GM18511 (cell line): ENCODE measurements around the gene DSTYK.

Source experiments
- ATAC-seq: cut with Tn5 transposase; IDR thresholded peaks from one replicate; pipeline ENCODE4 v1.9.1; 2021; ENCODE audit warnings: mild to moderate bottlenecking, moderate library complexity; ENCODE audit not compliant: unreplicated experiment

DSTYK gene

DNA sequence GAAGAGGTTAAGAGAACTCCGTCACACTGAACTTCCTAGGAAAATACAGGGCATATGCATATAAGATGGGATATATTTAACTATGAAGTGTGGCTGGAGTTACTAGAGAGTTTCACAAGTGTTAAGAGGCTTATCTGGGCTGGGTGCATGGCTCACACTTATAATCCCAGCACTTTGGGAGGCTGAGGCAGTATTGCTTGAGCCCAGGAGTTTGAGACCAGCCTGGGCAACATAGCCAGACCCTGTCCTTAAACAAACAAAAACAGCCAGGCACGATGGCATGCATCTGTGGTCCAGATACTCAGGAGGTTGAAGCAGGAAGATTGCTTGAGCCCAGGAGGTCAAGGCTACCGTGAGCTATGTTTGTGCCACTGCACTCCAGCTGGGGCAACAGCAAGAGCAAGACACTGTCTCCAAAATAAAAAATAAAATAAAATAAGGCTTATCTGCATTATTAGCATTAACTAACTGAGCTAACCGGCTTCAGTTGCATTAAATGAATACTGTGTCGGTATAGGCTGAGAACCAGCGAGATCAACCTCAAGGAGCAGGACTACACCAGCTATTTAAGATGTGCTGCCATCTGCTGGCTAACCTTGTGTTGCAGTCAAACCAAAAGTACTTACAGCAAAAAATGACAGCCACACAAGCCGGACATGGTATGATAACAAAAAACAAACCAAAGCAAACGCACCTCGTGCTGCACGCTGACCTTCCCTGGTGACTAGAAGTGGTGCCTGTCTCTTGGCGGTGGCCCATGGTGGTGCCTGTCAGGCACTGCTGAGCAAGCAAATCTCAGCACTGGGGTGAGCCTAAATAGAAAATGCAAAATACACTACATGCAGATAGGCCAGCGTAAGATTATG is 70.0 kb downstream of the DSTYK start:
- no peak for ATAC-seq

DNA sequence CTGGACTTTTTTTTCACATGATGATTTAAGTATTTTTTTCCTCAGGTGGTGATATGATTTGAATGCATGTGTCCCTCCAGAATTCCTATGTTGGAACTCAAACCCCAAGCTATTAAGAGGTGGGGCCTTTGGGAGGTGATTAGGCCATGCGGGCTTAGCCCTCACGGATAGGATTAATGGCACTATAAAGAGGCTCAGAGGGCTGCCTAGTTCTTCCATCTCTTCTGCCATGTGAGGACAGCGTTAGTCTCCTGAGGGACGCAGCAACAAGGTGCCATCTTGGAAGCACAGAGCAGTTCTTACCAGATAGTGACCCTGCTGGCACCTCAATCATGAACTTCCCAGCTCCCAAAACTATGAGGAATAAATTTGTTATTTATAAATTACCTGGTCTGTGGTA is 71.4 kb downstream of the DSTYK start:
- ATAC-seq: no peak

DNA sequence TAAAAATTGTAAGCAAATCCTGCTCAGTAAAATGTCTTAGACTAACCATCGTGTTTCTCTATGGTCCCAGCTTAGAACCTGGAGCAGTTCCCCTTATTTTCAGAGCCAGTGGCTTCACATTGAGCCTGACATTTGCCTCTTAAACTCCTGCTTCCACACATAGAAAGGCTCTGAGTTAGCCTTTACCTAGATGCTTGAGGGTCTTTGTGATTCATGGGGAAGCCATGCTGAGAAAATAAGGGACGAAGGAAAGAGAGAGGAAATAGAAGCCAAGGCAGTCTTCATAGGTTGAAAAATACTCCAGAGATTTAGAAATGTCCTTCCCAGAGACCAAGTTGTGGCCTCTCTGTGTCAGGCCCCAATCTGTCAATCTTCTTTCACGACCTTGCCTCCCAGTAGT is 73.6 kb downstream of the DSTYK start:
- no peak for ATAC-seq

DNA sequence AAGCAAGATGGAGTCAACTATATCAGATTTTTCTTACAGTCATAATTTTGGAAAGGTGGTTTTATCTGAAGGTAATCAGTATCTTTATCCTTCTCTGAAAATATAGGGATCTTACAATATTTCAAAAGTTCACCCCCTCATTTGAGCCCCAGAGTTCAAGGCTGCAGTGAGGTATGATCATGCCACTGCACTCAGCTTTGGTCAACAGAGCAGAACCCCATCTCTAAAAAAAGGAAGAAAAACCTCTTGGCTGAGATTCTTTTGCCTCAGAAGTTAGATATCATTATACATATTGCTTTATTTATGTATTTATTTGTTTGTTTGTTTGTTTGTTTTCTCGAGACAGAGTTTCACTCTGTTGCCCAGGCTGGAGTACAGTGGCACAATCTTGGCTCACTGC is 78.2 kb downstream of the DSTYK start:
- ATAC-seq: no peak

DNA sequence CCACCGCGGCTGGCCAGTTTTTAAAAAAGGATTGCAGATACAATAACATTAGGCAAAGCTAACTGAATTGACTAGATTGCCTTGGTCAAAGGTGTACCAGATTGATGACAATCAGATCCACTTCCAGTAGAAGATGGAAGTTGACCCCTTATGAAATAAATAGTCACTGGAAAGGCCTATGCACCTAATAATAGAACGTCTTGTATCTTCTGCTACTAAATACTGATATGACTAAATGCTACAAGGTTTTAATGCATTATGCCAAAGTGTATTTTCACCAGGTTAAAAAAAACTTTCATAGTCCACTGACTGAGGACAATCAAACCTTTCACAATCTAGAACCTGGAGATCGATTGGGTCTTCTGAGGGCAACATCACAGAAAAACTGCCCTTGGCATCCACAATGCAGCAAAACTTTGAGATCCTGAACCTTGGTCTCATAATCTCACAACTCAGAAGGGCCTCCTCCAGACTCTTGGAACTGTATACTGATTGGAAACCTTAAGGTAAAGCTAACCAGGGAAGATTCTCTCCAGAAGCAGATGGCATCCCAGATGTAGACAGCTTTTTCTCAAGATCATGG is 82.0 kb downstream of the DSTYK start:
- no peak for ATAC-seq

DNA sequence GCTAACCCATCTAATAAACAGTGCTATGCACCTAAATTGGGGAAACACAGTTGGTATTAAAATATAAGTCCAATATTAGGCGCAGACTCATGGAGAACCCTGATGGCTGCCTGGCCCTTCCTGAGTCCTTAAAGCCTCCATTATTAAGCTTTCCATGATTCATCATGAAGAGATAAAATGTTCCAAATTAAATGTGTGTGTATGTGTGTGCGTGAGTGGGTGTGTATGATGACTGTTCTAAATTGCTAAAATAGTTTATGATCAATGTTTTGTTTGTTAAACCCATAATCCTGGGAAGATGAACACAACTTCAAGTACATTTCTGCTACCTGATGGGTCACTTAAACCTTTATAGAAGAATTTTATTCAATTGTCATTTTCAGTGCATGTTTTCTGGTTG is 83.5 kb downstream of the DSTYK start:
- ATAC-seq: no peak

DNA sequence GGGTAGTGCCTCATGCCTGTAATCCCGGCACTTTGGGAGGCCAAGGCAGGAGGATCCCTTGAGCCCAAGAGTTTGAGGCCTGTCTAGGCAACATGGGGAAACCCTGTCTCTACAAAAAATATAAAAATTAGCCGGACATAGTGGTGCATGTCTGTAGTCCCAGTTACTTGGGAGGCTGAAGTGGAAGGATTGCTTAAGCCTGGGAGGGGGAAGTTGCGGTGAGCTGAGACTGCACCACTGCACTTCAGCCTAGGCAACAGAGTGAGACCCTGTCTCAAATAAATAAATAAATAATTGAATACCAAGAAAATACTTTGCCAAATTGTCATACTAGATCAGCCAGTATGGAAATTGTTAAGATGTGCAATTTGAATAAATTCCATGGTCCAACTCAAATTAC is 83.9 kb downstream of the DSTYK start:
- no peak for ATAC-seq

DNA sequence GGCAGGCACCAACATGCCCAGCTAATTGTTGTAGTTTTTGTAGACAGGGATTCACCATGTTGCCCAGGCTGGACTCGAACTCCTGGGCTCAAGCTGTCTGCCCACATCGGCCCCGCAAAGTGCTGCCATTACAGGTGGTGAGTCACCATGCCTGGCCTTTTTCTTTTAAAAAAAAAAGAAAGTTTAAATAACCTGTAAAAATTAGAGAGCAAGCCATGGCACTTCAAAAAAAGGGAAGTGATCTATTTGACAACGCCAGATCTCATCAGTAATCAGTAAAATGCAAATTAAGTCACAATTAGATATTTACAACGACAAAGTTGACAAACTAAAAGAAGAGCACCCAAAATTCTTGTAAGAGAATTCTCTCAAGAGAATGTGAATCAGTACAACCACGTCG is 86.8 kb downstream of the DSTYK start:
- no peak for ATAC-seq

DNA sequence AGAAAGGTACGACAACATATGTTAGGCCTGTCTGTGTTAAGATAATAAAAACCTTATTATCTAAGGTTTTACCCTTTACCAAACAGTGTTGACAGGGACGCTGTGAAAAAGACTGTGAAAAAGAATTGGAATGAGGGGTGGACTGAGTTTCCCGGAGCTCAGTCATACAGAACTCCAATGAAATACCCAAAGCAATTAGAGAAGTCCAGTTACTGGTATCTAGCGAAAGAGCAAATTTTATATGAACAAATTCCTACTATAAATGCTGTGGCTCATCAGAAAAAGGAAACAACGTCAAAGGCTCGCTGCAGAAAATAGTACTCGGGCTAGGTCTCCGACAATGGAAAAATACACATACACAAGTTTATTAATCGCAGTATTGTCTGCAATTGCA is 89.0 kb downstream of the DSTYK start:
- ATAC-seq: peak; percentile 22

DNA sequence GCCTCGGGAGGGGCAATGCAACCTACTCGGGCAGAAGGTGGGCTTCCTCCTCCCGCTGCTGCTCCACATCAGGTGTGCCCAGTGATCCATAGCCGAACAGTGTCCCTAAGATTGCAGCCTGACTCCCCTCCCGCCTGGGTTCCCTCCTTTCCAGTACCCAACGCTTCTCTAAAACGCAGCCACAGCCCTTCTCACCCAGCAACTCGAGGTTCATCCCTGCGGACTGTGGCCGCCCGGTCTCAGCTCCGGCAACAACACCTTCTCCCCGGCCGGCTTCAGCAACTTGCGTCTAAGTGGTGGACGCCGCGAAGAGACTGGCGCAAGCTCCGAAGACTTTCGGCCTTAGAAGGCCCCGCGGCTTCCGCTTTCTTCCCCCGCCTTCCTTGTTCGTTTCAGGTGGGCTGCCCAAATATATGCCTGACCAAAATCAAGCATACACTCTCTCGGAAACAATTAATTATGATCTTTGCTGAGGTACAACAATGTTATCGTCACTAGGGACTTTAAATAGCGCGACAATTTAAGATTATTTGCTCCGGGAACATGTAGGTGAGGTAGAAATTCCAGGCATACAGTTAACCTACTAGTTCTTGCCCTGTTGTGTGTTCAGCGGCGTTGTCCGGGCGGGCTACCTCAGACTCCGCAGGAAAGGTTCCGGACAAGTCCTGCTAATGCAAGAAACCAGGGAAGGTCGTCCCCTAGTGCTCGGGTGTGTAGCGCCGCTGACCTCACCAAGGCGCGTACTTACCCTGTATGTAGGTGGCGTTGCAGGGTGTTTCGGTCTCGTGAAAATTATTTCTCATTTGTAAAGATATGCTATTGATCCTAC is 89.6 kb downstream of the DSTYK start, which contains the start of gene RBBP5:
Gene RBBP5 (minus strand): TSS at position 319 of the 829 bp plus-strand sequence. CDS start 105 bp downstream, at position 214.
- ATAC-seq: peak; percentile 95

DNA sequence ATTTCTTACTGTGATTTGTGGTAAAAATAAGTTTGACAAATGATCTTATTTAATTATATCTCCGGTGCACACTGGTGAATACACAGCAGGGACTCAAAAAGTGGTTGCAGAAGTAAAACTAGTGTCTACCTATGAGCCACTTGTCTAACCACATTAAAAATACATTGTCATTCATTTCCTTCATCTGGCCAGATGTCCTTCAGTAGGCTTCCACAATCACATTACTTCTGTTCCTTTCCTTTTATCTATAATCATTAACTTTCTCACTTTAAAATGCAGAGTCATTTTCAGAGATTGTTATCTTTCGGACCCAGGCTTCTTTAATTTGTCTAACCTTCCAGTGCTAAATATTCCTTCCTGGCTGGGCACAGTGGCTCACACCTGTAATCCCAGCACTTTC is 92.8 kb downstream of the DSTYK start:
- no peak for ATAC-seq

DNA sequence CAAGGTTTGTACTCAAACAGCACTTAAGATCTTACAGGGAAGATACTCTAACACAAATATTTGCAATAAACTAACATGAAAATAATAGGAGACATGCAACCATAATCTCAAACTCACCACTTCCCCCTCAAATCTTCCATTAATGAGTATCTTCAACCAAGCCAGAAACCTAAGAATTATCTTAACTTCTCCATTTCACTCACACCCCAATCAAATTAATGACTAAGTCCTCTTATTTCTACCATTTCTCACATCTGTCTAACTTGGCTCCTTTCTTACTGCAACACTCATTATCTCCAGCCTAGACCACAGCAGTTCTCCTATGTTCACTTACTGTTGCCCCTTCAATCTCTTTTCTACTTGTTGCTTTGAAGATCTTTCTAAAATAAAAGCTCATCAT is 100.1 kb downstream of the DSTYK start:
- no peak for ATAC-seq

DNA sequence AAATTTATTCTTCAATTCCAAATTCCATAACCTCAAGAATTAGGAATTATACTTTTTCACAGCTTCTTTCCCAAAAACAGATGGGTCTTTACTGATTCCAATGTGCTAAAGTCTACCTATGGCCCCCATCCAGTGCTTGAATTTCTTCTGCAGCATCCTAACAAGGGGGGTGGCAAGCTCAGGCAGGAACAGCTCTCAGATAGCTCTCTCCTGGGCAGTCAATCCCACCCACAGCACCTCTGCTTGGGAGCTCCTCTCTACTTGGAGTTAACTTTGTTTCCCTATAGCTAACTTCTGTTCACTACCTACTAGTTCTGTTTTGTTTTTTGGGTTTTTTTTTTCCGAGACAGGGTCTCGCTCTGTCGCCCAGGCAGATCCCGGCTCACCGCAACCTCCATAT is 101.8 kb downstream of the DSTYK start:
- ATAC-seq: no peak

DNA sequence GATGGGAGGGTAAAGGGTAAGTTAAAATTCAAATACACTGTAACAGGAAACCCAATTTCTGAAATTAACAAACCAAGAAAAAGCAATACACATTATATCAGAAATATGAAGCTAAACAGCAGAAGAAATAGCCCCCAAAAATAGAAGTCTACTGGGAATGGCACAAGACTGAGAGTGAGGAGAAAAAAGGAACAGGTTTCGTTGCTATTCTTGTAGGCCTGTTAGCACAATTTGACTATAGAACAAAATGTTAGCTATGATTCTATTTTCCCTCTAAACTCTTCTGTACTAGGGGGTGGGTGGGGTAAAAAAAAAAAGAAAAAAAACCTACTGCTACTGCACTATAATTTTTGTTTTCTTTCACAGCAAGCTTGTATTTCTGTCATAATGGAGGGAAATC is 102.2 kb downstream of the DSTYK start:
- ATAC-seq: no peak

DNA sequence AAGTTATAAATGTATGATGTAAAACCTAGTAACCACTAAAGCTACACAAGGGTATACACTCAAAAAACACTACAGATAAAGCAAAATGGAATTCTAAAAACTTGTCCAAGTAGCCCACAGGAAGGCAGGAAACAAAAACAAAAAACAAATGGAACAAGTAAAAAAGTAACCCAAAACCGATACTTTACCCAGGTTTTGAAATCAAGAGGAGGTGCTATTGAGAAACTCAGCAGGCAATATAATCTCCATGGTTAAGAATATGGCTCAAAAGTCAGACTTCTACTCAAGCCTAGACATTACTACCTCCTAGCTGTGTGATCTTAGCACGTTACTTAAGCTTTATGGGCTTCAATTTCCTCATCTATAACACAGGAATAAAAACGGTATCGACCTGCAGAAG is 103.0 kb downstream of the DSTYK start:
- ATAC-seq: no peak

DNA sequence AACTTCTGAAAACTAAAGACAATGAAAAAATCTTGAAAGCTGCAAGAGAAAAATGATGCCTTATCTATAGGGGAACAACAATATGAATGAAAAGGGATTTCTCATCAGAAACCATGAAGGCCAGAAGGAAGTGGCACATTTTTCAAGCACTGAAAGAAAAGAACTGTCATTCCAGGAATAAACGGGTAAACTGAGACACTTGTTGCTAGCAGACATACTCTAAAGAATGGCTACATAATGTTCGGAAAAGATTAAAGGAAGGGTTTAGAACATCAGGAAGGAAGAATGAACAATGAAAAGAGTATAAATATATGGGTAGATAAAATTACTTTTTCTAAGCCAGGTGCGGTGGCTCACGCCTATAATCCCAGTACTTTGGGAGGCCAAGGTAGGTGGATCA is 104.2 kb downstream of the DSTYK start:
- ATAC-seq: no peak

DNA sequence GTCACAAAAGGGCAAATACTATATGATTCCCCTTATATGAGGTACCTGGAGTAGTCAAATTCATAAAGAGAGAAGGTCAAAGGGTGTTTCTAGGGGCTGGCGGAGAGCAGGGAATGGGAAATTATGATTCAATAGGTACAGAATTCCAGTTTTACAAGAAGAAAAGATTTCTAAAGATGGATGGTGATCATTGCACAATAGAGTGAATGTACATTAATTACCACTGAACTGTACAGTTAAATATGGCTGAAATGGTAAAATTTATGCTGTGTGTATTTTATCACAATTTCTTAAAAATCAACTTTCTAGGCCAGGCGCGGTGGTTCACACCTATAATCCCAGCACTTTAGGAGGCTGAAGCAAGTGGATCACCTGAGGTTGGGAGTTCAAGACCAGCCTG is 109.1 kb downstream of the DSTYK start:
- no peak for ATAC-seq

DNA sequence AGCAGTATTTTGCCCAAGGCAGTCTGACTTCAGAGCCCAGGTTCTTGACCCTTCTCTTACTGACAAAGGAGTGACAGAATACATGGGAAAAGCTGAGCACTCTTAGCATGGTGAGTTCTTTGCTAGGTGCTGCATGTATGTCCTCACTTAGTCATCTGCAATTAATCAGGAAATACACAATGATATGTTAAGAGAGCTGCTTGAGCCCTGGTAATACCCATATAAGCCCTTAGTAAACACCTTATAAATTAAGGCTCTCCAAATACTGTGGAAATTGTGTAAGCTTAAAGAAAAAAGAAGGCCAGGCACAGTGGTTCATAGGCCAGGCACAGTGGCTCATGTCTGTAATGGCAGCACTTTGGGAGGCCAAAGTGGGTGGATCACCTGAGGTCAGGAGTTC is 113.3 kb downstream of the DSTYK start:
- ATAC-seq: no peak

DNA sequence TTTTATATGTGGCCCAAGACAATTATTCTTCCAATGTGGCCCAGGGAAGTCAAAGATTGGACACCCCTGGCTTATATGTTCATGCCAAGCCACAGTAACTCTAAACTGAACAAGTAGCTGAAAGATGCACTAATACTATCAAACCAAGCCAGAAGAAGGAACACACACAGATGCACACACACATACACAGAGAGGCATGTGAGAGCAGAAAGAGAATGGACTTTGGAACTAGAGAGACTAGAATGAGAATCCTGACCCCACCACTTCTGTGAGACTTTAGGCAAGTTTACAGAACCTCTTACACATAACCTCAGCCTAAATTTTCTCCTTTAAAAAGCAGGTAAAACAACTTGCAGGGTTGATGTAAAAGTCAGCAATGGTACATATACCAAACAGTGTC is 116.1 kb downstream of the DSTYK start:
- no peak for ATAC-seq
